SU-DHL-6 (cell line): ENCODE measurements around the gene PIP5K1B.

Experiments used
- CTCF ChIP-seq: fragments of 200-600 bp; sonication (generic); IDR thresholded peaks from one replicate; pipeline ENCODE4 v1.5.1; 2017; ENCODE audit warnings: antibody characterized with exemption, mild to moderate bottlenecking, low read length, moderate library complexity; ENCODE audit not compliant: insufficient read depth, poor library complexity, severe bottlenecking
- EZH2phosphoT487 ChIP-seq: fragments of 200-600 bp; sonication (generic), shearing (Covaris generic); conservative IDR thresholded peaks from 2 replicates; pipeline ENCODE4 v1.6.1; 2018; ENCODE audit warnings: mild to moderate bottlenecking, antibody characterized with exemption, low read length, moderate library complexity, mixed read lengths

DNA sequence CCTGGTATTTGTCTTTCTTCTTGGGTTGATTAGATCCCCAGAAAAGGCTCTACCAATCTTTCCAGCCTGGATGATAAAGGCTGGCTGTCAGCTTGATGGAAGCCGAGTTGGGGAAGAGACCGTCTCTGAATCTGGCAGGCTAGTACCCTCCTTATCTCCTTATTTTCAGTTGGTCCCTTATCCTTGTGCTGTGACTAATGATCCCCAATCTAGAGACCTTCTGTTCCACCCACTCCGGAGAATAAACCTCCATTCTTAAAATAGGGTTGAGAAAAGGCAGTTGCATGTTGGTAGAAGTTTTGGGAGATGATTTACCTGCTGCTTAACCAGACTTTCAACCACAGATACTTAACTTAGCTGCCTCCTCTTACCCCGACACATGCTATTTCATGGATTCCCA lies 256.5 kb downstream of the PIP5K1B start:
- TF ChIP-seq CTCF = no peak
- TF ChIP-seq EZH2phosphoT487 = no peak
